ENCODE measurements around the gene CDH4. TPM values are rescaled to one million over a fixed set of nuclear protein-coding genes. Genes with fewer than 3 reads are reported as not detected.

The CDH4 gene
- total RNA-seq, 1 experiment from 2014 or later, result not detected

GRCh38 chr20:61296629-61297019 is 44.6 kb downstream of the CDH4 start:
- H3K36me3 ChIP-seq (ENCODE audit: control insufficient read depth, insufficient read depth, low read length), result no peaks in the 10 kb centered on the region
- no peaks in the 10 kb centered on the region for H3K4me1 ChIP-seq
- intact Hi-C loops (cut with micrococcal nuclease; ENCODE audit: unreplicated experiment), result no loop called here
- no peak overlapping the region for H3K4me3 ChIP-seq (ENCODE audit: low read depth, low read length)
- TF ChIP-seq CTCF (IDR thresholded peaks at IDR 0.05; ENCODE audit: insufficient read depth in 1 of 2, low read depth in 1 of 2, low read length in 1 of 2, severe bottlenecking in 1 of 2, unreplicated experiment in 1 of 2), result no peak
- no TSS peak for BruUV-seq (replicated peaks)
- no peaks in the 10 kb centered on the region for H3K4me1 Mint-ChIP-seq (ENCODE audit: low read depth, unreplicated experiment)
- peaks cover 24% of the 10 kb centered on the region; the same call in 1 of the 2 replicates for H3K9me3 ChIP-seq
- H3K27me3 Mint-ChIP-seq (ENCODE audit: insufficient read depth, unreplicated experiment), result peaks cover 5% of the 10 kb centered on the region
- H3K4me3 Mint-ChIP-seq (ENCODE audit: unreplicated experiment), result no peak overlapping the region
- H3K9me3 Mint-ChIP-seq (ENCODE audit: unreplicated experiment), result no peaks in the 10 kb centered on the region
- H3K36me3 Mint-ChIP-seq (ENCODE audit: insufficient read depth, unreplicated experiment), result peaks cover 5% of the 10 kb centered on the region
- no peaks in the 10 kb centered on the region for H3K27me3 ChIP-seq (replicated peaks; ENCODE audit: control insufficient read depth, insufficient read depth, low read length)
- CTCF ChIA-PET, result no interaction called here
- no peak for DNase-seq
- POLR2A ChIA-PET, result no interaction called here
- no peak overlapping the region for H3K27ac Mint-ChIP-seq (ENCODE audit: unreplicated experiment)

- no peak for TF ChIP-seq CTCF (IDR thresholded peaks at IDR 0.05; ENCODE audit: insufficient read depth in 1 of 2, low read depth in 1 of 2, low read length in 1 of 2, severe bottlenecking in 1 of 2, unreplicated experiment in 1 of 2)
- H3K27ac Mint-ChIP-seq (ENCODE audit: unreplicated experiment), result no peak overlapping the region
- CTCF ChIA-PET, result no interaction called here
- no peak overlapping the region for H3K4me3 Mint-ChIP-seq (ENCODE audit: unreplicated experiment)
- peaks cover 5% of the 10 kb centered on the region for H3K36me3 Mint-ChIP-seq (ENCODE audit: insufficient read depth, unreplicated experiment)
- DNase-seq, result no peak
- no peaks in the 10 kb centered on the region for H3K4me1 Mint-ChIP-seq (ENCODE audit: low read depth, unreplicated experiment)
- POLR2A ChIA-PET, result no interaction called here
- Histone ChIP-seq H3K4me3 (ENCODE audit: low read depth, low read length) (no peak overlapping the region), H3K4me1 (no peaks in the 10 kb centered on the region), H3K27me3 (replicated peaks; ENCODE audit: control insufficient read depth, insufficient read depth, low read length) (no peaks in the 10 kb centered on the region), H3K36me3 (ENCODE audit: control insufficient read depth, insufficient read depth, low read length) (no peaks in the 10 kb centered on the region), H3K9me3 (peaks cover 21% of the 10 kb centered on the region; the same call in 1 of the 2 replicates)
- intact Hi-C loops (cut with micrococcal nuclease; ENCODE audit: unreplicated experiment), result no loop called here
- no peaks in the 10 kb centered on the region for H3K9me3 Mint-ChIP-seq (ENCODE audit: unreplicated experiment)
- BruUV-seq (replicated peaks), result no TSS peak
- H3K27me3 Mint-ChIP-seq (ENCODE audit: insufficient read depth, unreplicated experiment), result peaks cover 5% of the 10 kb centered on the region
These were observed 45.4 kb downstream of the CDH4 start for GRCh38 chr20:61297491-61297890.

- H3K4me3 ChIP-seq (ENCODE audit: low read depth, low read length), result no peak overlapping the region
- Mint-ChIP-seq H3K4me1 (ENCODE audit: low read depth, unreplicated experiment) (no peaks in the 10 kb centered on the region), H3K4me3 (ENCODE audit: unreplicated experiment) (no peak overlapping the region), H3K36me3 (ENCODE audit: insufficient read depth, unreplicated experiment) (peaks cover 5% of the 10 kb centered on the region), H3K27ac (ENCODE audit: unreplicated experiment) (no peak overlapping the region), H3K27me3 (ENCODE audit: insufficient read depth, unreplicated experiment) (peaks cover 8% of the 10 kb centered on the region), H3K9me3 (ENCODE audit: unreplicated experiment) (no peaks in the 10 kb centered on the region)
- intact Hi-C loops (cut with micrococcal nuclease; ENCODE audit: unreplicated experiment), result no loop called here
- no peaks in the 10 kb centered on the region for H3K4me1 ChIP-seq
- TF ChIP-seq CTCF (IDR thresholded peaks at IDR 0.05; ENCODE audit: insufficient read depth in 1 of 2, low read depth in 1 of 2, low read length in 1 of 2, severe bottlenecking in 1 of 2, unreplicated experiment in 1 of 2), result no peak
- no peak for DNase-seq
- POLR2A ChIA-PET, result no interaction called here
- BruUV-seq (replicated peaks), result no TSS peak
- no peaks in the 10 kb centered on the region for H3K36me3 ChIP-seq (ENCODE audit: control insufficient read depth, insufficient read depth, low read length)
- H3K9me3 ChIP-seq, result 0 out of 2 replicates have a peak, but pooled peaks cover 16% of the 10 kb centered on the region
- no peaks in the 10 kb centered on the region for H3K27me3 ChIP-seq (replicated peaks; ENCODE audit: control insufficient read depth, insufficient read depth, low read length)
- CTCF ChIA-PET, result no interaction called here
These were observed 45.9 kb downstream of the CDH4 start for GRCh38 chr20:61297986-61298385.
